ENCODE measurements around the gene ST8SIA1.

- TF ChIP-seq CTCF (conservative IDR thresholded peaks at IDR 0.05; ENCODE audit: low read depth, low read length): no peak
- no peak for TF ChIP-seq POLR2A (IDR thresholded peaks at IDR 0.05; ENCODE audit: low read depth, low read length)
- no peak for TF ChIP-seq MAFK (IDR thresholded peaks at IDR 0.05; ENCODE audit: low read depth, low read length)
- TF ChIP-seq RAD21 (IDR thresholded peaks at IDR 0.05; ENCODE audit: low read length): no peak
- TF ChIP-seq CHD1 (IDR thresholded peaks at IDR 0.05; ENCODE audit: low read depth, low read length): no peak
- TF ChIP-seq ELK1 (IDR thresholded peaks at IDR 0.05; ENCODE audit: borderline replicate concordance, low read depth, low read length): no peak
- no peak for TF ChIP-seq MXI1 (IDR thresholded peaks at IDR 0.05; ENCODE audit: borderline replicate concordance, low read depth, low read length)
These were observed 68.4 kb downstream of the ST8SIA1 start for GRCh38 chr12:22266101-22266500.
